ENCODE results near the gene GDI2.
"Not testable (repeated sequence)": the region's sequence is repeated elsewhere in the genome, so short reads cannot be mapped to it uniquely, and the experiment has no call there.

The GDI2 gene

DNA sequence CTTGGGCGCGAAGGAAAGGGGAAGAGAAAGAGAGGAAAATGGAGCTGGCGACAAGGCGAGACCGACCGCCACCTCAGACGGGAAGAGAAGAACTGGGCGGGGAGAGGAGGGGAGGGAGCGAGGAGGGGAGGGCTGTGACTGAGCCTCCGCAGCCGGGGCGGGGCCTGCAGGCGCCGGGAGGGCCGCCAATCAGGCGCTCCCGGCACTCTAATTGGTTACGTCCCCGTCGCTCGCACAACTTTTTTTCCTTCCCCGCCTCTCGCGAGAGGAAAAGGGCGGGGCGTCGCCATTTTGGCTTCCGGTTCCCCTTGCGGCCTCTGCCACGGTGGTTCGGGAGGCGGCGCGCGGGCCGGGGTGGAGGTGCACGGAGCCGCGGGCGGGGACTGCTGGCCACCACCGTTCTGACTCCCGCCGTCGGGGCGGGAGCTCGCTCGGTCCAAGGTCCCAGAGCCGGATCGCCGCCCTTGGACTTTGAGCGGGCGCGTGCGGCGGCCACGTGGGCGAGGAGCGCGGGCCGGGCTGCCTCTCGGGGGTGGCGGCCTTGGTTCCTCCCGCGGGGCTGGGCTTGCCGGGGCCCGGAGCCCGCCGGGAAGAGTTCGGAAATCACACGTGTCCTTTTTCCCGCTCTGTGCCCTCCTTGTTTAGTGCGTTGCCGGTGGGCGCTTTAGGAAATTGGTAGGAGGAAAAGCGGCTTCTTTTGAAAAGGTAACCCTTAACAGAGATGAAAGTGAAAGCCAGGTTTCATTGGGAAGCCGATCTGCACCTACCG, at the start of gene GDI2:
TSS of gene GDI2 (minus strand) at position 94 of the 769 bp plus-strand sequence. CDS start 176 bp downstream, outside the sequence.
- no peak for FAIRE-seq

GRCh38 chr10:5862360-5862961, 49.2 kb upstream of the GDI2 start:
- no peak for FAIRE-seq

DNA sequence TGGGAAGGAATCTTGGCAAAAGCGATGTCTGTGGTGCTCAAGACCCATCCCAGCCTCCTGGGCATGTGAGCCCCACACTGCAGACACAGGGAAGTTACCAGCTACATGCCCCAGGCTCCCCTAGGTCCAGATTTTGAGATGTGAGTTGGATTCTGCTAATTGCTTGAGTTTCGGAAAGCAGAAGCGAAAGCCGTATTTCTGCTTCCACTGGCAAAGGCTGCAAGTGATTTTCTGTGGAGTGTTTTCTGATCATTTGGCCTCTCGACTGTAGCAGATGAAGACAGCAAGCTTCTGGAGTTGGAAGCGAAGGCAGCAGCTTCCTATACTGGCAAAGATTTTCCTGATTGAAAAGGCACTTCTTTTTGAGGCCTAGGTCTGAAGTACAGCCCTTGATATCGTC, 46.8 kb upstream of the GDI2 start:
- no peak for FAIRE-seq

DNA sequence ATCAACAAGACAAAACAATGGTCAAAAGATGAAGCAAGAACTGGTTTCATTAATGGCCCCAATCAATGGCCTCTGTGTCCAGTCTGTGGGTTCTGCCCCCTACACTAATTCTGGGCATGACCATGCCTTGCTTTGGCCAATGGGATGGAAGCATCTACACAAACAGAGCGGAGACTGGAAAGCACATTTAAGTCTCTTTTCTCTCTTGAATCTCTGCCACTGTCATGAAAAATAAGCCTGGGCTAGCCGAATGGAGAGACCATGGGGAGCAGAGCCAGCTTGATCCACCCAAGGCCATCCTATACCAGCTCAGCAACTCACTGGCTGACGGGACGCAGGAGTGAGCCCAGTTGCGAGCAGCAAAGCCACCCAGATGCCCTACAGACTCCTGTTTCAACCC, 45.6 kb upstream of the GDI2 start:
- no peak for FAIRE-seq

- FAIRE-seq: no peak
Observed at GRCh38 chr10:5856701-5857004, 43.4 kb upstream of the GDI2 start.

- FAIRE-seq: no peak
Observed at GRCh38 chr10:5855979-5856700, 42.9 kb upstream of the GDI2 start.

DNA sequence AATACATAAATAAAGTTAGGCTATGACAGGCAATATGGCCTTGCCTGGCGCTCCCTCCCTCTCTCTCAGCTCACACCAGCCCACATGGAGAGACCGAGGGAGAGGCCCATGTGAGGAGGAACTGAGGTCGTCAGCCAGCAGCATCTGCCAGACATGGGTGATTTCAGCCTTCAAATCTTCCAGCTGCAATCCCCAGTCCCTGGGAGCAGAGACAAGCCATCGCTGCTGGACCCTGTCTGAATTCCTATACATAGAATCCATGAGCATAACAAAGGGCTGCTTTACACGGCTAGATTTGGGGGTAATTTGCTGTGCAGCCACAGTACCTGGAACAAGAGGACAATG, 40.9 kb upstream of the GDI2 start:
- no peak for FAIRE-seq

GRCh38 chr10:5846667-5847066, 33.4 kb upstream of the GDI2 start:
- not testable (repeated sequence) for FAIRE-seq

- no peak for FAIRE-seq
Observed at GRCh38 chr10:5844345-5845055, 31.3 kb upstream of the GDI2 start.

- no peak for FAIRE-seq
Observed at GRCh38 chr10:5843686-5844344, 30.6 kb upstream of the GDI2 start.

DNA sequence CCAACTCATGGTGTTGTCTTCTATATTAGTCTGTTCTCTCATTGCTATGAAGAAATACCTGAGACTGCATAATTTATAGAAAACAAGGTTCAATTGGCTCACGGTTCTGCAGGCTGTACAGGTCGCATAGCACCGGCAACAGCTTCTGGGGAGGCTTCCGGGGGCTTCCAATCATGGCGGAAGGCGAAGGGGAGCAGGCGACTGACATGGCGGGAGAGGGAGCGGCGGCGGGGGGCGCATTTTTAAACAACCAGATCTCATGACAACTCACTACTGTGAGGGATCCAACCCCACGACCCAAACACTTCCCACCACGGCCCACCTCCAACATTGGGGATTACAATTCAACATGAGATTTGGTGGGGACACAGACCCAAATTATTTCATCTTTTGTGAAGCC, 28.7 kb upstream of the GDI2 start:
- no peak for FAIRE-seq

GRCh38 chr10:5840314-5841307, 27.4 kb upstream of the GDI2 start:
- no peak for FAIRE-seq

- not testable (repeated sequence) for FAIRE-seq
Observed at GRCh38 chr10:5836181-5836580, 22.9 kb upstream of the GDI2 start.

- no peak for FAIRE-seq
Observed at GRCh38 chr10:5835446-5836095, 22.3 kb upstream of the GDI2 start.

- FAIRE-seq: no peak
Observed at GRCh38 chr10:5833814-5834213, 20.6 kb upstream of the GDI2 start.

GRCh38 chr10:5832946-5833345, 19.7 kb upstream of the GDI2 start:
- FAIRE-seq: no peak

GRCh38 chr10:5831446-5831782, 18.2 kb upstream of the GDI2 start:
- no peak for FAIRE-seq

DNA sequence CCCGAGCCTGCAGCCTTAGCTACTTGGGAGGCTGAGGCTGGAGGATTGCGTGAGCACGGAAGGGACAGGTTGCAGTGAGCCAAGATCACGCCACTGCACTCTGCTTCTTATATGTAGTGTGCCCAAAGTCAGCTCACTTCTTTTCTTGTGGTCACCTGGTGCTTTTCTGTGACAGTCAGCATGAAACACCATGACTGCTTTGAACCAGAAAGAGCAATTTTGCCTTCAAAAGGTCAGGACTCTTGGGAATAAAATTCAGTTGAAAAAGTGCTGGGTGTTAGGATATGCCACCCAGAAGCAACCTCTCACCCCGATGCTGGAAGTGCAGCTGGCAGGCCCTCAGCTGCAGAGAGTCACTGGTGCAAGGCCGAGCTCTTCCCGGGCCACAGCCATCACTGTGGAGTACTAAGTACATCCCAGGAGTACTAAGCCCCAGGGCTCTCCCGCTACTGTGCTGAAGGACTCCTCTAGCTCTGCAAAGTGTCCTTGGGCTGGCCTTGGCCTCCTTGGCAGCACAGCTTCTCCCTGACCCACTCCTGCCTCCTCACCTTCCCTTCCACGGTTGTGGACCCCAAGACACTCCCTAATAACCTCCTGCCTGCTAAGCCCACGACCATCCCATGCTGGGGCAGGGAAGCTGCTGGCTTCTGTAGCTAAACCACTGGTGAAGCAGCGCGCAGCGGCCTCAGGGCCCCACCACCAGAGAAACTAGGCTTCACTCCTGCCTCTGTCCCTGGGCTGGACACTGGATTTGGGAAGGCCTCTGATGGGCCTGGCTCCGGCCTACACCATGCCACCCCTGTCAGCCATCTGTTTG, 17.6 kb upstream of the GDI2 start:
- FAIRE-seq: no peak

GRCh38 chr10:5829267-5829666, 16.0 kb upstream of the GDI2 start:
- FAIRE-seq: no peak

DNA sequence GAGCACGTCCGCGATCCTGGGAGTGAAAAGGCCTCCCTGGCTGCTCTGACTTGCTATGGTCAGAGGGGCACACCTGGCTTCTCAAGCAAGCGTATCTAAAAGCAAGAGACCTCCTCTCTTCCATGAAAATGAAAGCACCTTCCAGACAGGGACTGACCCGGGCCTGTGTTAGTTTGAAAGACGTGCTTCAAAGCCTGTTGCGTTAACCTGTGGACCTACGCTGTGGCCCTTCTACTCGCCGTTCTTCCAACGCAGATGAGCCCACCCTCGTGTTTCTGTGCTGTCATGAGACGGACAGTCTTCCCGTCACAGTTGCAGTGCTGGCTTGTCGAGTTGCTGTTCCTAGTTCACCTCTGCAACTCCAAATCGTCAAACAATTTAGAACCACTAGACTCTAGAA, 15.5 kb upstream of the GDI2 start:
- FAIRE-seq: no peak

- FAIRE-seq: no peak
Observed at GRCh38 chr10:5827841-5828240, 14.6 kb upstream of the GDI2 start.
